H1 (cell line): Measurements from ENCODE around the gene ARPIN. TPM values are rescaled to one million over a fixed set of nuclear protein-coding genes. Genes with fewer than 3 reads are reported as not detected.
A peak's percentile ranks its signal among the peaks of the same experiment; 100 is the strongest.

Experiments used
- CTCF ChIA-PET: fragments of 300-600 bp; sonication (Branson Sonifier 250); formaldehyde crosslinking; loops from one replicate; lab custom pipeline; 2021; ENCODE audit not compliant: partially characterized antibody; lab: Charles Lee
- POLR2A ChIA-PET: fragments of 300-600 bp; sonication (Branson Sonifier 250); formaldehyde crosslinking; loops from one replicate; lab custom pipeline; 2021; ENCODE audit warnings: inconsistent platforms; ENCODE audit not compliant: partially characterized antibody; lab: Charles Lee
- DNase-seq, 2 experiments: peaks; one replicate each; pipeline versions ENCODE4 v3.0.0 to v3.0.0-alpha.2; 2010 to 2022; ENCODE audit warnings: low spot score in 2 of 2, low read depth in 1 of 2, mixed read lengths in 1 of 2
- FAIRE-seq: peaks from 2 replicates; lab custom pipeline; 2011; peaks lifted over from hg19 to GRCh38; lab: Jason Lieb, UNC
- H2AFZ ChIP-seq: 2 replicates; pipeline ENCODE4 v1.8.1; 2012; ENCODE audit warnings: low read length, inconsistent platforms
- H2AK5ac ChIP-seq: 2 replicates; pipeline ENCODE4 v1.6.1; 2013; ENCODE audit warnings: low read depth, low read length
- H2BK120ac ChIP-seq: replicated peaks from 2 replicates; pipeline ENCODE3; 2013; ENCODE audit warnings: low read depth, low read length, inconsistent platforms
- H2BK12ac ChIP-seq: 2 replicates; pipeline ENCODE4 v1.6.1; 2013; ENCODE audit warnings: low read depth, low read length
- H2BK15ac ChIP-seq: 2 replicates; pipeline ENCODE4 v1.6.1; 2013; ENCODE audit warnings: low read length
- H2BK20ac ChIP-seq: 2 replicates; pipeline ENCODE4 v1.6.1; 2013; ENCODE audit warnings: low read length
- H2BK5ac ChIP-seq: 2 replicates; pipeline ENCODE4 v1.6.1; 2013; ENCODE audit warnings: low read depth, low read length
- H3K14ac ChIP-seq: 2 replicates; pipeline ENCODE4 v1.6.1; 2013; ENCODE audit warnings: inconsistent platforms; ENCODE audit not compliant: insufficient read length
- H3K18ac ChIP-seq: 2 replicates; pipeline ENCODE4 v1.6.1; 2013; ENCODE audit warnings: low read length; ENCODE audit errors: extremely low read depth
- H3K23ac ChIP-seq: 2 replicates; pipeline ENCODE4 v1.6.1; 2013; ENCODE audit warnings: inconsistent platforms; ENCODE audit not compliant: insufficient read length
- H3K23me2 ChIP-seq: 2 replicates; pipeline ENCODE4 v1.6.1; 2013; ENCODE audit warnings: low read depth, low read length
- H3K27ac ChIP-seq: 2 replicates; pipeline ENCODE4 v1.6.1; 2011; ENCODE audit warnings: low read depth, low read length, inconsistent platforms
- H3K27me3 ChIP-seq, 4 experiments: replicated peaks in 1 of 4; 1 replicate in 1 of 4; 2 replicates in 3 of 4; pipeline versions ENCODE4 v1.6.1 to v1.8.1; 2011 to 2013; ENCODE audit warnings: low read length in 3 of 4, mild to moderate bottlenecking in 3 of 4, inconsistent platforms in 2 of 4, mixed read lengths in 2 of 4, moderate library complexity in 1 of 4; ENCODE audit not compliant: control insufficient read depth in 3 of 4, insufficient read depth in 3 of 4; ENCODE audit errors: extremely low read depth in 1 of 4
- H3K36me3 ChIP-seq, 4 experiments: 2 replicates each; pipeline versions ENCODE4 v1.6.1 to v1.8.1; 2011 to 2013; ENCODE audit warnings: mild to moderate bottlenecking in 4 of 4, low read length in 3 of 4, moderate library complexity in 2 of 4, control low read depth in 1 of 4, inconsistent platforms in 1 of 4; ENCODE audit not compliant: insufficient read depth in 4 of 4, control insufficient read depth in 2 of 4
- H3K4ac ChIP-seq: replicated peaks from 2 replicates; pipeline ENCODE3; 2013; ENCODE audit warnings: low read length, low read depth, mixed read lengths, inconsistent platforms; ENCODE audit not compliant: insufficient read length
- H3K4me1 ChIP-seq, 4 experiments: replicated peaks in 1 of 4; 1 replicate in 1 of 4; 2 replicates in 3 of 4; pipeline versions ENCODE4 v1.6.1 to v1.8.1; 2011 to 2013; ENCODE audit warnings: low read length in 3 of 4, inconsistent platforms in 2 of 4, mixed read lengths in 1 of 4; ENCODE audit not compliant: insufficient read depth in 4 of 4, control insufficient read depth in 3 of 4
- H3K4me2 ChIP-seq, 2 experiments: 2 replicates each; pipeline versions ENCODE4 v1.6.1 to v1.8.1; 2011 to 2013; ENCODE audit warnings: low read depth in 2 of 2, low read length in 2 of 2, control low read depth in 1 of 2, inconsistent platforms in 1 of 2, mild to moderate bottlenecking in 1 of 2; ENCODE audit not compliant: insufficient read depth in 1 of 2
- H3K4me3 ChIP-seq, 4 experiments: fragments of 200-600, 300-600 bp in 1 of 4; sonication (generic), shearing (Covaris generic), sonication (Bioruptor Twin) in 1 of 4; 2 replicates each; pipeline versions ENCODE4 v1.5.1 to v1.8.1; 2011 to 2016; ENCODE audit warnings: low read length in 4 of 4, low read depth in 3 of 4, control low read depth in 2 of 4, inconsistent platforms in 2 of 4, mild to moderate bottlenecking in 2 of 4, mixed read lengths in 1 of 4, moderate library complexity in 1 of 4; ENCODE audit not compliant: insufficient read depth in 2 of 4; ENCODE audit errors: extremely low read depth in 1 of 4
- H3K56ac ChIP-seq: replicated peaks from 2 replicates; pipeline ENCODE3; 2013; ENCODE audit warnings: low read depth, mild to moderate bottlenecking, mixed read lengths, low read length, inconsistent platforms; ENCODE audit not compliant: insufficient read length
- H3K79me1 ChIP-seq: 2 replicates; pipeline ENCODE4 v1.6.1; 2013; ENCODE audit warnings: low read depth, low read length, control low read depth
- H3K79me2 ChIP-seq, 2 experiments: 2 replicates each; pipeline versions ENCODE4 v1.6.1 to v1.8.1; 2012 to 2013; ENCODE audit warnings: low read length in 2 of 2, mild to moderate bottlenecking in 2 of 2, inconsistent platforms in 1 of 2; ENCODE audit not compliant: insufficient read depth in 2 of 2, control insufficient read depth in 1 of 2
- H3K9ac ChIP-seq, 4 experiments: replicated peaks in 1 of 4; 1 replicate in 1 of 4; 2 replicates in 3 of 4; pipeline versions ENCODE4 v1.6.1 to v1.8.1; 2011 to 2013; ENCODE audit warnings: low read depth in 3 of 4, low read length in 3 of 4, control low read depth in 2 of 4, mild to moderate bottlenecking in 2 of 4, moderate library complexity in 2 of 4, inconsistent platforms in 1 of 4; ENCODE audit errors: extremely low read depth in 1 of 4
- H3K9me3 ChIP-seq, 2 experiments: 2 replicates each; pipeline versions ENCODE4 v1.6.1 to v1.8.1; 2012 to 2013; ENCODE audit warnings: mild to moderate bottlenecking in 2 of 2, moderate library complexity in 2 of 2, control low read depth in 1 of 2, inconsistent platforms in 1 of 2, low read depth in 1 of 2, low read length in 1 of 2, mixed read lengths in 1 of 2; ENCODE audit not compliant: insufficient read depth in 2 of 2
- H4K20me1 ChIP-seq, 2 experiments: replicated peaks in 1 of 2; 2 replicates each; pipeline versions ENCODE3 to v1.8.1; 2011 to 2013; ENCODE audit warnings: inconsistent platforms in 2 of 2, low read length in 2 of 2, mild to moderate bottlenecking in 1 of 2; ENCODE audit not compliant: insufficient read depth in 2 of 2, control insufficient read depth in 1 of 2
- H4K5ac ChIP-seq: 2 replicates; pipeline ENCODE4 v1.6.1; 2013; ENCODE audit warnings: low read length, low read depth, mixed read lengths, inconsistent platforms; ENCODE audit not compliant: insufficient read length
- H4K8ac ChIP-seq: 2 replicates; pipeline ENCODE4 v1.8.0; 2013; ENCODE audit warnings: mild to moderate bottlenecking, moderate library complexity, low read length, inconsistent platforms; ENCODE audit not compliant: insufficient read depth; ENCODE audit errors: extremely low read depth
- H4K91ac ChIP-seq: replicated peaks from 2 replicates; pipeline ENCODE3; 2013; ENCODE audit warnings: low read length, mixed read lengths, inconsistent platforms; ENCODE audit not compliant: insufficient read length
- CTBP2 ChIP-seq: IDR thresholded peaks from 2 replicates; pipeline ENCODE4 v1.7.0; 2011; ENCODE audit warnings: borderline replicate concordance, mild to moderate bottlenecking, moderate library complexity, mixed read lengths, low read length; ENCODE audit not compliant: insufficient read depth, insufficient read length
- CTCF ChIP-seq, 3 experiments: IDR thresholded peaks; 1 replicate in 2 of 3; 2 replicates in 1 of 3; pipeline versions ENCODE4 v1.5.1 to v1.6.1; 2011; ENCODE audit warnings: low read length in 3 of 3, mild to moderate bottlenecking in 3 of 3, inconsistent platforms in 2 of 3, low read depth in 1 of 3, moderate library complexity in 1 of 3; ENCODE audit not compliant: insufficient read depth in 1 of 3; ENCODE audit errors: control extremely low read depth in 1 of 3
- KDM1A ChIP-seq: fragments of 200-600, 300-600 bp; sonication (generic); IDR thresholded peaks from 2 replicates; pipeline ENCODE4 v1.7.1; 2016; ENCODE audit warnings: mild to moderate bottlenecking, low read length, borderline replicate concordance
- RAD21 ChIP-seq, 2 experiments: IDR thresholded peaks in 1 of 2; conservative IDR thresholded peaks in 1 of 2; 2 replicates each; pipeline ENCODE4 v1.6.1; 2011; ENCODE audit warnings: low read depth in 2 of 2, low read length in 2 of 2, improper control_type of control experiment in 1 of 2, inconsistent platforms in 1 of 2, mild to moderate bottlenecking in 1 of 2, moderate library complexity in 1 of 2
- RFX5 ChIP-seq: IDR thresholded peaks from 2 replicates; pipeline ENCODE4 v1.6.1; 2011; ENCODE audit warnings: low read depth, low read length, improper control_type of control experiment, borderline replicate concordance
- SP2 ChIP-seq: IDR thresholded peaks from 2 replicates; pipeline ENCODE4 v1.6.1; 2012; ENCODE audit warnings: mild to moderate bottlenecking, low read length, inconsistent platforms
- SRF ChIP-seq: IDR thresholded peaks from 2 replicates; pipeline ENCODE4 v1.6.1; 2011; ENCODE audit warnings: mild to moderate bottlenecking, low read depth, low read length, moderate library complexity
- WGBS, 2 experiments: shearing (Covaris generic) in 1 of 2; methylation state at CpG; one replicate each; pipeline versions ENCODE4 v1.1.6 to v1.1.7; 2013 to 2015; ENCODE audit warnings: low lambda C conversion rate in 2 of 2, mixed read lengths in 2 of 2, inconsistent platforms in 1 of 2, low coverage in 1 of 2, missing lambda C conversion rate in 1 of 2; ENCODE audit not compliant: insufficient replicate concordance in 2 of 2, insufficient coverage in 1 of 2, insufficient read length in 1 of 2; ENCODE audit errors: extremely low coverage in 1 of 2, missing lambda C conversion rate in 1 of 2; 5-methylcytosine and 5-hydroxymethylcytosine counted together
- polyA plus RNA-seq, 7 experiments: library from polyadenylated mRNA; depleted of rRNA in 3 of 7; stranded (reverse) in 5 of 7; unstranded in 2 of 7; fragments of >200 nt in 5 of 7; fragments of 200-250 nt in 2 of 7; gene quantifications; 1 replicate in 5 of 7; 2 replicates in 1 of 7; 4 replicates in 1 of 7; pipeline versions ENCODE4 v1.2.1 to v1.2.3, GENCODE V29; 2011 to 2013; ENCODE audit warnings: missing spikeins in 2 of 7, mixed read lengths in 2 of 7
- total RNA-seq: library from RNA; stranded (reverse); fragmentation: NEBNext Ultra II Directional; extraction: Animal tissue kit (Norgen Biotek cat#: 25700); gene quantifications from 2 replicates; pipeline ENCODE4 v1.2.1, GENCODE V29; 2021

Gene ARPIN
- total and polyA plus RNA-seq, 2 of the 8 experiments (the other 6 are each of a cell fraction or from before 2014, with no cell fraction given), result 3.1 to 3.9 TPM

- no peak overlapping the region for H3K56ac ChIP-seq
- no peak for DNase-seq
- no peak overlapping the region for H2AK5ac ChIP-seq
- no peak overlapping the region for H2AFZ ChIP-seq
- H4K20me1 ChIP-seq, result peaks cover 2% of the 10 kb centered on the region in 2 experiments
- no peak overlapping the region for H2BK12ac ChIP-seq
- H3K14ac ChIP-seq, result no peak overlapping the region
- no peak overlapping the region for H3K4ac ChIP-seq
- 89% methylated on average over 4 of the region's 4 CpGs; no CpG with 5 or more reads in 1 of the 2 experiments for WGBS, 2 experiments
- no peak overlapping the region for H2BK20ac ChIP-seq
- no peak overlapping the region for H2BK5ac ChIP-seq
- H3K9ac ChIP-seq, result no peak overlapping the region
- no peak overlapping the region for H2BK120ac ChIP-seq
- H3K4me3 ChIP-seq, result no peak overlapping the region
- no peak overlapping the region for H4K8ac ChIP-seq
- H3K23me2 ChIP-seq, result no peaks in the 10 kb centered on the region
- TF ChIP-seq CTBP2 (no peak), KDM1A (no peak), RAD21 (IDR thresholded peaks at IDR 0.05 in 1 of 2, conservative IDR thresholded peaks at IDR 0.05 in 1 of 2; ENCODE audit: low read depth in 2 of 2, low read length in 2 of 2) (peak; percentile 53 to 67), RFX5 (no peak), CTCF (IDR thresholded peaks at IDR 0.05; ENCODE audit: control extremely low read depth in 1 of 3, insufficient read depth in 1 of 3, low read depth in 1 of 3, low read length in 3 of 3) (peak in 2 of 3 experiments; percentile 41 to 49; a peak in 3 of 4 replicates), SP2 (no peak), SRF (no peak)
- no peak for FAIRE-seq
- no peak overlapping the region for H3K4me2 ChIP-seq
- H4K91ac ChIP-seq, result no peak overlapping the region
- H3K27ac ChIP-seq, result no peak overlapping the region
- H3K9me3 ChIP-seq, result no peaks in the 10 kb centered on the region
- ChIA-PET CTCF (interaction anchor here (0.6 to 5.8 kb wide), 40 partner anchors 10 to 334 kb away, joined by 3 to 89 read pairs (median 4); partner anchors contain the start of gene MESP2), POLR2A (interaction anchor here (1.1 to 1.5 kb wide), 2 partner anchors 11 to 148 kb away, joined by 3 to 4 read pairs; no protein-coding TSS in a partner anchor)
- H4K5ac ChIP-seq, result no peak overlapping the region
- no peaks in the 10 kb centered on the region for H3K27me3 ChIP-seq
- H3K36me3 ChIP-seq, result peaks cover 0 to 24% (median 16%) of the 10 kb centered on the region in 4 experiments; a peak in 5 of 8 replicates
- no peaks in the 10 kb centered on the region; the same call in none of the 2 replicates for H3K79me1 ChIP-seq
- peaks cover 0 to 24% of the 10 kb centered on the region in 2 experiments; a peak in 2 of 4 replicates for H3K79me2 ChIP-seq
- no peak overlapping the region for H2BK15ac ChIP-seq
- H3K4me1 ChIP-seq, result no peaks in the 10 kb centered on the region; a peak in 1 of 7 replicates
- H3K23ac ChIP-seq, result no peak overlapping the region
- H3K18ac ChIP-seq, result no peak overlapping the region
Measured at GRCh38 chr15:89888214-89888804, 24.4 kb downstream of the ARPIN start.
